ENCODE results near the gene CD151.

Gene CD151

GRCh38 chr11:860234-861104, 27.7 kb downstream of the CD151 start:
- no peak overlapping the region for H3K4me3 Mint-ChIP-seq
- DNase-seq: no peak

GRCh38 chr11:861105-861479, 28.3 kb downstream of the CD151 start:
- Mint-ChIP-seq H3K27ac (peak overlapping the region in 1 of 2 donors; percentile 79), H3K27me3 (no peaks in the 10 kb centered on the region), H3K9me3 (no peaks in the 10 kb centered on the region), H3K4me3 (no peak overlapping the region), H3K4me1 (peaks cover 18% of the 10 kb centered on the region)
- ATAC-seq (no peak), DNase-seq (no peak)

More at GRCh38 chr11:860234-861104, 27.7 kb downstream of the CD151 start:
- H3K27ac Mint-ChIP-seq: peak overlapping the region in 1 of 2 donors; percentile 79
- peaks cover 18% of the 10 kb centered on the region for H3K4me1 Mint-ChIP-seq
- H3K27me3 Mint-ChIP-seq: no peaks in the 10 kb centered on the region
- no peaks in the 10 kb centered on the region for H3K9me3 Mint-ChIP-seq
- no peak for ATAC-seq

- Mint-ChIP-seq H3K4me1 (peaks cover 11% of the 10 kb centered on the region), H3K27ac (no peak overlapping the region), H3K27me3 (no peaks in the 10 kb centered on the region), H3K9me3 (no peaks in the 10 kb centered on the region), H3K4me3 (no peak overlapping the region)
- DNase-seq: no peak
- no peak for ATAC-seq
These were observed 29.4 kb downstream of the CD151 start for GRCh38 chr11:862081-862661.

GRCh38 chr11:862696-863022, 29.9 kb downstream of the CD151 start:
- DNase-seq (no peak), ATAC-seq (peak; percentile 3)
- H3K27me3 Mint-ChIP-seq: no peaks in the 10 kb centered on the region
- H3K4me1 Mint-ChIP-seq: peaks cover 10% of the 10 kb centered on the region
- no peak overlapping the region for H3K4me3 Mint-ChIP-seq
- no peaks in the 10 kb centered on the region for H3K9me3 Mint-ChIP-seq
- no peak overlapping the region for H3K27ac Mint-ChIP-seq

GRCh38 chr11:863023-863909, 30.5 kb downstream of the CD151 start:
- ATAC-seq (no peak), DNase-seq (no peak)
- Mint-ChIP-seq H3K4me1 (peaks cover 10% of the 10 kb centered on the region), H3K9me3 (no peaks in the 10 kb centered on the region), H3K27ac (peak overlapping the region in 1 of 2 donors; percentile 85), H3K27me3 (no peaks in the 10 kb centered on the region), H3K4me3 (no peak overlapping the region)

GRCh38 chr11:863910-864827, 31.4 kb downstream of the CD151 start:
- no peak overlapping the region for H3K4me3 Mint-ChIP-seq
- ATAC-seq (no peak), DNase-seq (no peak)
- peaks cover 10% of the 10 kb centered on the region for H3K4me1 Mint-ChIP-seq
- H3K27me3 Mint-ChIP-seq: no peaks in the 10 kb centered on the region
- H3K27ac Mint-ChIP-seq: peak overlapping the region in 1 of 2 donors; percentile 19
- no peaks in the 10 kb centered on the region for H3K9me3 Mint-ChIP-seq

GRCh38 chr11:864898-865297, 32.1 kb downstream of the CD151 start:
- Mint-ChIP-seq H3K27ac (no peak overlapping the region), H3K4me3 (no peak overlapping the region), H3K27me3 (no peaks in the 10 kb centered on the region), H3K4me1 (peaks cover 3% of the 10 kb centered on the region), H3K9me3 (no peaks in the 10 kb centered on the region)
- DNase-seq (no peak), ATAC-seq (no peak)

GRCh38 chr11:865462-866430, 33.0 kb downstream of the CD151 start:
- H3K4me1 Mint-ChIP-seq: no peaks in the 10 kb centered on the region
- ATAC-seq (no peak), DNase-seq (no peak)
- H3K27ac Mint-ChIP-seq: peak overlapping the region in 1 of 2 donors; percentile 95
- no peaks in the 10 kb centered on the region for H3K27me3 Mint-ChIP-seq
- no peaks in the 10 kb centered on the region for H3K9me3 Mint-ChIP-seq
- no peak overlapping the region for H3K4me3 Mint-ChIP-seq

GRCh38 chr11:866481-866880, 33.7 kb downstream of the CD151 start:
- Mint-ChIP-seq H3K4me3 (no peak overlapping the region), H3K9me3 (no peaks in the 10 kb centered on the region), H3K27me3 (no peaks in the 10 kb centered on the region), H3K4me1 (no peaks in the 10 kb centered on the region), H3K27ac (no peak overlapping the region)
- ATAC-seq: no peak
- no peak for DNase-seq

- no peak for ATAC-seq
- Mint-ChIP-seq H3K4me1 (no peaks in the 10 kb centered on the region), H3K27ac (peak overlapping the region in 1 of 2 donors; percentile 22)
These were observed 35.2 kb downstream of the CD151 start for GRCh38 chr11:867856-868358.

GRCh38 chr11:868394-868793, 35.6 kb downstream of the CD151 start:
- ATAC-seq (no peak), DNase-seq (no peak)
- peak overlapping the region in 1 of 2 donors; percentile 22 for H3K27ac Mint-ChIP-seq
- no peak overlapping the region for H3K4me3 Mint-ChIP-seq
- no peaks in the 10 kb centered on the region for H3K9me3 Mint-ChIP-seq
- H3K27me3 Mint-ChIP-seq: no peaks in the 10 kb centered on the region
- no peaks in the 10 kb centered on the region for H3K4me1 Mint-ChIP-seq

More at GRCh38 chr11:867856-868358, 35.2 kb downstream of the CD151 start:
- H3K4me3 Mint-ChIP-seq: no peak overlapping the region
- no peaks in the 10 kb centered on the region for H3K9me3 Mint-ChIP-seq
- DNase-seq: no peak
- H3K27me3 Mint-ChIP-seq: no peaks in the 10 kb centered on the region

GRCh38 chr11:868802-869201, 36.0 kb downstream of the CD151 start:
- Mint-ChIP-seq H3K27ac (peak overlapping the region in 1 of 2 donors; percentile 78), H3K4me3 (no peak overlapping the region)

GRCh38 chr11:869399-870126, 36.8 kb downstream of the CD151 start:
- Mint-ChIP-seq H3K27ac (peak overlapping the region in 1 of 2 donors; percentile 27), H3K27me3 (no peaks in the 10 kb centered on the region), H3K4me3 (no peak overlapping the region), H3K9me3 (no peaks in the 10 kb centered on the region), H3K4me1 (no peaks in the 10 kb centered on the region)
- DNase-seq (no peak), ATAC-seq (no peak)

More at GRCh38 chr11:868802-869201, 36.0 kb downstream of the CD151 start:
- no peak for ATAC-seq
- Mint-ChIP-seq H3K9me3 (no peaks in the 10 kb centered on the region), H3K27me3 (no peaks in the 10 kb centered on the region), H3K4me1 (no peaks in the 10 kb centered on the region)
- no peak for DNase-seq
